Ascending aorta (tissue), 2 donors: ENCODE results near the gene POU3F1. TPM values are rescaled to one million over a fixed set of nuclear protein-coding genes. Genes with fewer than 3 reads are reported as not detected.

Source experiments
- DNase-seq, 2 donors: peaks; one replicate each; pipeline ENCODE4 v3.0.0-alpha.2; 2019; ENCODE audit warnings: low spot score in 2 of 2
- H3K27ac ChIP-seq, 2 donors: fragments of 200-600 bp; sonication (generic); one replicate each; pipeline ENCODE4 v1.5.1; 2016 to 2017; ENCODE audit warnings: mild to moderate bottlenecking in 1 of 2
- H3K27me3 ChIP-seq: fragments of 200-600 bp; sonication (generic); one replicate; pipeline ENCODE4 v1.5.1; 2017
- H3K36me3 ChIP-seq, 2 donors: fragments of 200-600 bp; sonication (generic); one replicate each; pipeline ENCODE4 v1.5.1; 2016
- H3K4me1 ChIP-seq, 2 donors: fragments of 200-600 bp; sonication (generic); one replicate each; pipeline ENCODE4 v1.5.1; 2016 to 2017; ENCODE audit warnings: mild to moderate bottlenecking in 1 of 2
- H3K4me3 ChIP-seq, 2 donors: fragments of 200-600 bp; sonication (generic); one replicate each; pipeline ENCODE4 v1.5.1; 2016 to 2017; ENCODE audit warnings: mild to moderate bottlenecking in 1 of 2
- H3K9me3 ChIP-seq, 2 donors: fragments of 200-600 bp; sonication (generic); one replicate each; pipeline ENCODE4 v1.5.1; 2016
- CTCF ChIP-seq, 3 experiments: fragments of 200-600 bp in 2 of 3; fragments of 450-650 bp in 1 of 3; sonication (generic) in 2 of 3; IDR thresholded peaks; one replicate each; pipeline ENCODE4 v1.5.1; 2016 to 2019; ENCODE audit warnings: antibody characterized with exemption in 3 of 3, mild to moderate bottlenecking in 1 of 3, moderate library complexity in 1 of 3
- intact Hi-C: fragments of 100-400 bp; cut with DNase I; formaldehyde crosslinking; loops from one replicate; pipeline ENCODE4 v1.15.1; 2023
- total RNA-seq: library from RNA; depleted of rRNA; stranded (reverse); fragments of >200 nt; gene quantifications from one replicate; pipeline ENCODE4 v1.1.0, GENCODE V29; 2016

The POU3F1 gene
- total RNA-seq, 1 donor from 2014 or later = not detected

GRCh38 chr1:38052750-38053415, 6.3 kb upstream of the POU3F1 start:
- H3K27me3 ChIP-seq = no peaks in the 10 kb centered on the region
- no peak overlapping the region for H3K27ac ChIP-seq
- no peaks in the 10 kb centered on the region for H3K4me1 ChIP-seq
- no peaks in the 10 kb centered on the region for H3K36me3 ChIP-seq
- intact Hi-C loops = no loop called here
- H3K4me3 ChIP-seq = no peak overlapping the region
- no peaks in the 10 kb centered on the region for H3K9me3 ChIP-seq
- no peak for DNase-seq
- no peak for TF ChIP-seq CTCF (IDR thresholded peaks at IDR 0.05)

GRCh38 chr1:38051079-38051543, 4.5 kb upstream of the POU3F1 start:
- H3K9me3 ChIP-seq = no peaks in the 10 kb centered on the region
- no peaks in the 10 kb centered on the region for H3K36me3 ChIP-seq
- no peak overlapping the region for H3K4me3 ChIP-seq
- H3K27me3 ChIP-seq = no peaks in the 10 kb centered on the region
- no peak for DNase-seq
- no peak overlapping the region for H3K27ac ChIP-seq
- no peak for TF ChIP-seq CTCF (IDR thresholded peaks at IDR 0.05)
- H3K4me1 ChIP-seq = peaks cover 0 to 5% of the 10 kb centered on the region in 2 donors
- intact Hi-C loops = no loop called here

- intact Hi-C loops = no loop called here
- H3K4me1 ChIP-seq = peaks cover 3 to 6% of the 10 kb centered on the region in 2 donors
- H3K36me3 ChIP-seq = no peaks in the 10 kb centered on the region
- H3K4me3 ChIP-seq = no peak overlapping the region
- no peak for DNase-seq
- H3K27me3 ChIP-seq = no peaks in the 10 kb centered on the region
- H3K27ac ChIP-seq = no peak overlapping the region
- TF ChIP-seq CTCF (IDR thresholded peaks at IDR 0.05) = no peak
- H3K9me3 ChIP-seq = no peaks in the 10 kb centered on the region
Measured at GRCh38 chr1:38050397-38051078, 3.9 kb upstream of the POU3F1 start.

- peak overlapping the region; percentile 67 to 82 for H3K4me3 ChIP-seq
- H3K4me1 ChIP-seq = peaks cover 13 to 19% of the 10 kb centered on the region in 2 donors
- DNase-seq = no peak
- intact Hi-C loops = loop anchor here (1.0 to 5.0 kb wide), 5 partner anchors 35 to 355 kb away; partner anchors contain the start of genes CDCA8, SF3A3 and UTP11
- no peaks in the 10 kb centered on the region for H3K36me3 ChIP-seq
- H3K27me3 ChIP-seq = peaks cover 24% of the 10 kb centered on the region
- H3K9me3 ChIP-seq = no peaks in the 10 kb centered on the region
- TF ChIP-seq CTCF (IDR thresholded peaks at IDR 0.05) = peak in 1 of 3 experiments; percentile 2
- H3K27ac ChIP-seq = peak overlapping the region; percentile 69 to 70
Measured at GRCh38 chr1:38047603-38048141, 1.1 kb upstream of the POU3F1 start.

- TF ChIP-seq CTCF (IDR thresholded peaks at IDR 0.05) = peak in 2 of 3 experiments; percentile 3 to 13
- H3K27me3 ChIP-seq = peaks cover 25% of the 10 kb centered on the region
Measured at GRCh38 chr1:38046884-38047602, 450 bp upstream of the POU3F1 start.

More at GRCh38 chr1:38046884-38047602, 450 bp upstream of the POU3F1 start:
- DNase-seq = peak; percentile 64 to 92
- Histone ChIP-seq H3K4me1 (peaks cover 13 to 19% of the 10 kb centered on the region in 2 donors), H3K4me3 (peak overlapping the region; percentile 67 to 82), H3K27ac (peak overlapping the region; percentile 69 to 70), H3K36me3 (no peaks in the 10 kb centered on the region), H3K9me3 (no peaks in the 10 kb centered on the region)
- intact Hi-C loops = loop anchor here (1.0 to 5.0 kb wide), 5 partner anchors 34 to 355 kb away; partner anchors contain the start of genes CDCA8, SF3A3 and UTP11
